Activated T-helper 1 cell treated with Interleukin-2 at 50 U/mL for 16 hours (primary cell): ENCODE results near the gene C10orf90.

ENCODE experiments used
- DNase-seq: peaks from one replicate; pipeline ENCODE4 v3.0.0-alpha.2; 2020; ENCODE audit warnings: low read depth

C10orf90 gene

GRCh38 chr10:126670056-126670894 is at the start of gene C10orf90:
Gene C10orf90 (minus strand): TSS chr10:126670693. CDS start chr10:126670480, 213 bp downstream.
- DNase-seq: no peak

- DNase-seq: no peak
Measured at GRCh38 chr10:126716366-126716765, 45.9 kb upstream of the C10orf90 start.

- DNase-seq: no peak
Measured at GRCh38 chr10:126713594-126713993, 43.1 kb upstream of the C10orf90 start.

- no peak for DNase-seq
Measured at GRCh38 chr10:126712681-126713080, 42.2 kb upstream of the C10orf90 start.

- no peak for DNase-seq
Measured at GRCh38 chr10:126705951-126706565, 35.6 kb upstream of the C10orf90 start.

GRCh38 chr10:126705131-126705530 is 34.6 kb upstream of the C10orf90 start:
- no peak for DNase-seq

- no peak for DNase-seq
Measured at GRCh38 chr10:126704649-126705048, 34.2 kb upstream of the C10orf90 start.

- DNase-seq: no peak
Measured at GRCh38 chr10:126702181-126702580, 31.7 kb upstream of the C10orf90 start.

GRCh38 chr10:126701526-126701925 is 31.0 kb upstream of the C10orf90 start:
- no peak for DNase-seq

GRCh38 chr10:126696684-126697083 is 26.2 kb upstream of the C10orf90 start:
- DNase-seq: no peak

GRCh38 chr10:126691456-126691855 is 21.0 kb upstream of the C10orf90 start:
- DNase-seq: no peak

GRCh38 chr10:126690534-126690933 is 20.0 kb upstream of the C10orf90 start:
- no peak for DNase-seq

- DNase-seq: no peak
Measured at GRCh38 chr10:126689461-126689994, 19.0 kb upstream of the C10orf90 start.

- no peak for DNase-seq
Measured at GRCh38 chr10:126687121-126687606, 16.7 kb upstream of the C10orf90 start.

GRCh38 chr10:126686719-126687118 is 16.2 kb upstream of the C10orf90 start:
- no peak for DNase-seq

GRCh38 chr10:126686268-126686667 is 15.8 kb upstream of the C10orf90 start:
- no peak for DNase-seq

GRCh38 chr10:126685756-126686155 is 15.3 kb upstream of the C10orf90 start:
- no peak for DNase-seq

GRCh38 chr10:126684171-126684745 is 13.8 kb upstream of the C10orf90 start:
- no peak for DNase-seq

GRCh38 chr10:126683466-126683865 is 13.0 kb upstream of the C10orf90 start:
- DNase-seq: no peak

- DNase-seq: no peak
Measured at GRCh38 chr10:126675656-126676438, 5.4 kb upstream of the C10orf90 start.

GRCh38 chr10:126674741-126675515 is 4.4 kb upstream of the C10orf90 start:
- DNase-seq: no peak
